SHP77 (cell line): ENCODE data around the gene SCAPER.
A peak's percentile ranks its signal among the peaks of the same experiment; 100 is the strongest.

Experiments used
- DNase-seq, 2 experiments: peaks; one replicate each; lab custom pipeline; 2025; lab: John Stamatoyannopoulos, UW

Gene SCAPER, protein sequence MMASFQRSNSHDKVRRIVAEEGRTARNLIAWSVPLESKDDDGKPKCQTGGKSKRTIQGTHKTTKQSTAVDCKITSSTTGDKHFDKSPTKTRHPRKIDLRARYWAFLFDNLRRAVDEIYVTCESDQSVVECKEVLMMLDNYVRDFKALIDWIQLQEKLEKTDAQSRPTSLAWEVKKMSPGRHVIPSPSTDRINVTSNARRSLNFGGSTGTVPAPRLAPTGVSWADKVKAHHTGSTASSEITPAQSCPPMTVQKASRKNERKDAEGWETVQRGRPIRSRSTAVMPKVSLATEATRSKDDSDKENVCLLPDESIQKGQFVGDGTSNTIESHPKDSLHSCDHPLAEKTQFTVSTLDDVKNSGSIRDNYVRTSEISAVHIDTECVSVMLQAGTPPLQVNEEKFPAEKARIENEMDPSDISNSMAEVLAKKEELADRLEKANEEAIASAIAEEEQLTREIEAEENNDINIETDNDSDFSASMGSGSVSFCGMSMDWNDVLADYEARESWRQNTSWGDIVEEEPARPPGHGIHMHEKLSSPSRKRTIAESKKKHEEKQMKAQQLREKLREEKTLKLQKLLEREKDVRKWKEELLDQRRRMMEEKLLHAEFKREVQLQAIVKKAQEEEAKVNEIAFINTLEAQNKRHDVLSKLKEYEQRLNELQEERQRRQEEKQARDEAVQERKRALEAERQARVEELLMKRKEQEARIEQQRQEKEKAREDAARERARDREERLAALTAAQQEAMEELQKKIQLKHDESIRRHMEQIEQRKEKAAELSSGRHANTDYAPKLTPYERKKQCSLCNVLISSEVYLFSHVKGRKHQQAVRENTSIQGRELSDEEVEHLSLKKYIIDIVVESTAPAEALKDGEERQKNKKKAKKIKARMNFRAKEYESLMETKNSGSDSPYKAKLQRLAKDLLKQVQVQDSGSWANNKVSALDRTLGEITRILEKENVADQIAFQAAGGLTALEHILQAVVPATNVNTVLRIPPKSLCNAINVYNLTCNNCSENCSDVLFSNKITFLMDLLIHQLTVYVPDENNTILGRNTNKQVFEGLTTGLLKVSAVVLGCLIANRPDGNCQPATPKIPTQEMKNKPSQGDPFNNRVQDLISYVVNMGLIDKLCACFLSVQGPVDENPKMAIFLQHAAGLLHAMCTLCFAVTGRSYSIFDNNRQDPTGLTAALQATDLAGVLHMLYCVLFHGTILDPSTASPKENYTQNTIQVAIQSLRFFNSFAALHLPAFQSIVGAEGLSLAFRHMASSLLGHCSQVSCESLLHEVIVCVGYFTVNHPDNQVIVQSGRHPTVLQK (N-terminal part only)

DNA sequence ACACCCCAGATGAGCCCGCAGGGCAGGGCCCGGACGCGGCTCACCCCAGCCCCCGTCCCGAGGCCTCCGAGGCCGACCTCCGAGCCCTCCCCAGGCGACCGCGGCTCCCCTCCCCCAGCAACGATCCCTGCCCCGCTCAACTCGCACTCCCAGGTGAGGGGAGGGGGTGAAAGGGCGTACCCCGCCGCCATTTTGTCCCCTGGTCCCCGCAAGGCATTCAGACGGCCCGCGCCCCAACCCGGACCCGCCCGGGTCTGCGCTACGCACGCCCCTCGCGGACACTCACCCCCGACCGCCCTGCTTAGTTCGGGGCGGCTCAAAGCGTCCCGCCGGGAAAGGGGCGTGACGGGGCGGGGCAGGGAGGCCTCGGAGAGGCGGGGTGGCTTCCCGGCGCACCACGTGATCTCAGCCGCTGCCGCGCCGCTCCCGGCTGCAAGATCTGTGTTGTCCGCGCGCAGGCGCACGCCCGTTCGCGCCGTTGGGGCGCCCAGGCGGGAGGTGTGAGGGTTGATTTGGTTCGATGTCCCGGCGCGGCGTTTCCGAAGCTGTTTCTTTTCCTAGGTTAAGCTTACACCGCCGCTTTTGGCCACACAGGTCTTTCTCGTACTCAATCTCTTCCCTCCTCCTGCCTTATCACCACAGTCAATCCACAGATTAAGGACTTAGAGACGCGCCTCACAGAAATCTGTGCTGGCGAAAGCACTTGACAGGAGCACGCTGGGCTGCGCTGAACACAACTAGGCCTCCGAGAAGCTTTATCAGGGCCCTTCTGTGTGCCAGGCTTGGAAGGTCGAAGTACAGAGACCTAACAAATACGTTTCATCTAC, at the start of gene SCAPER:
Gene SCAPER, minus strand, starts transcription at position 328 of the 827 bp plus-strand sequence. CDS start 21,523 bp downstream, outside the sequence.
- peak; percentile 79 to 91 for DNase-seq

DNA sequence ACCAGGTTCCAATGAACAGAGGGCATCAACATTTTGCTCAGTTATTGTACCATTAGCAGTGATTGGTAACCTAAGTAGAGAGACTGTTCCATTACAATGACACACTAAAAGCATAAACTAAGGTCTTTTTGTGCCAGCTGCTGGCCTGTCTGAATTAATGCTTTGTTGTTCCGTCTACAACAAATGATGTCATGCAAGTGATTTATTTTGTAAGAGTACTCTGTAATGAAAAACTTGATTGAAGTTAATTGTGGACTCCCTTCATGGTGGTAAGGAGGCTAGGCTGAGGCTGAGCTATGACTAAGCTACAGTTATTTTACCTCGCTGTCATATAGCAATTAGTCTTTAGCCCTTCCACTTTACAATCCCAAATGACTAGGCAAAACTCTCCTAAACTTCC, 49.6 kb upstream of the SCAPER start:
- no peak for DNase-seq

DNA sequence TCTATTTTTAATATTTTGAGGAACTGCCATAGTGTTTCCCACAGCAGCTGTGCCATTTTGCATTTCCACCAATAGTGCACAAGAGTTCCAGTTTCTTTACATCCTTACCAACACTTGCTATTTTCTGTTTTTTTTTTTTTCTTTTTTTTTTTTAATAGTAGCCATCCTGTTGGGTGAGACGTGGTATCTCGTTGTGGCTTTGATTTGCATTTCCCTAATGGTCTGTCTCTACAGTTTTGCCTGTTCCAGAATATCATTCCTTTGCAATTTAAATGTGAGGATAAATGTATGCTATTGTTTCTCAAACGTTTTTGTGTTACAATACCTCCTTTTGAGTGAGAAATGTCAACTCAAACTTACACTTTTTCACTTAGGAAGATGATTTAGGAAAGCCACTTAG, 48.8 kb upstream of the SCAPER start:
- DNase-seq: no peak

DNA sequence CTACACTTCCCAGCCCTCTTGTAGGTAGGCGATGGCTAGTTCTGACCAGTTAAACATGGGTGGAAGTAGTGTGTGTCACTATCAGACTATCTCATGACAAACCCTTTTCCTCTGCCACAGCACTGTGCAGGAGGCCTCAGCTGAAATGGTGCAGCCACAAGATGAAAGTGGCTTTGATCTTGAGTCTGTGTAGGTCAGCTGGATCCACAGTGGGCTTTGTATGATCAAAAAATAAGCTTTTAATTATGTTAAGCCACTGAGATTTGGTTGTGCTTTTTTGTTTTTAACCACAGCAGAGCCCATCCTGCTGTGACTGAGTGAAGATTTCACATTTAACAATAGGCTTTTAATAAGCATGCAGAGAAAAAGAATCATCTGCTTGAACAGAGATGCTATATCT, 46.1 kb upstream of the SCAPER start:
- no peak for DNase-seq

DNA sequence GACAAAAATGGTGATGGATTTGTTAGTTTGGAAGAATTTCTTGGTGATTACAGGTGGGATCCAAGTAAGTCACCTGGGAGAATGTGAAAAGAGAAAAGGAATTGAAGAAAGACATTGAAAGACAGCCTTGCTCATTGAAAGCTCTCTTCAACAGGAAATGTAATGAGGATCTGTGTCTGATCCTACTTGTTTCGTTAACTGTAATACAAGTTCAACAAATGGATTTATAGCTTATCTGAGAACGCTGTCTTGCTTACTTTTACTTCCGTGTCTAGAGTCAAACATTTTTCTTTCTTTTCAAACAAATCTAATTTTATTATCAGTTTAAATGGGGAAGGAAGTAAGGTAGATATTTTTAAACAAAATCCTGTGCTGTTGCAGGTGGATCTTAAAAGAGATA, 42.3 kb upstream of the SCAPER start:
- no peak for DNase-seq

DNA sequence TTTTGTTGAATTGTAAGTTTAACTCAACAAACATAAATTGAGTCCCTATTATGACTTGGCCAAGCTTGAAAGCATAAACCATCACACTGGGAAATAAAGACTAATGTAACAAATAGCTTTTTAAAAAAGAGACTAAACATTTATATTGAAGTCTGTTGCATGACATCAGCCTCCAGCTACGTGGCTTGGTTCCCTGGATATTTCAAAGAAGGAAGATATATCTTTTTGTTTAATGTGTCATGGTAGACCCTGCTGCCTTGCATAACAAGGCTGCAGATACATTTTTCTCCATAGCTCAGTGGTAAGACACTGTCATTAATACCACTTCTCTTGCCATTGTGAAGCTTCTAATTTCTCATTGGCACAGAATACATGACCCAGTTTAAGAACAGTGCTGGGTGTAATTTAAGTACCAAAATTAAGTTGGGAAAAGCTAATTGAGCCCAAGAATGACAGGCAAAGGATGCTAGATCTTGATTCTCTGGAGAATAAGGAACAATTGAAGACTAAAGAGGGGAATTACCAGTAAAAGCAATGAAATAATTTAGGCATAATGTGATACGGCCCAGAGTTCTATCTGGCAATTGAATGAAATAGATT, 40.5 kb upstream of the SCAPER start:
- no peak for DNase-seq

DNA sequence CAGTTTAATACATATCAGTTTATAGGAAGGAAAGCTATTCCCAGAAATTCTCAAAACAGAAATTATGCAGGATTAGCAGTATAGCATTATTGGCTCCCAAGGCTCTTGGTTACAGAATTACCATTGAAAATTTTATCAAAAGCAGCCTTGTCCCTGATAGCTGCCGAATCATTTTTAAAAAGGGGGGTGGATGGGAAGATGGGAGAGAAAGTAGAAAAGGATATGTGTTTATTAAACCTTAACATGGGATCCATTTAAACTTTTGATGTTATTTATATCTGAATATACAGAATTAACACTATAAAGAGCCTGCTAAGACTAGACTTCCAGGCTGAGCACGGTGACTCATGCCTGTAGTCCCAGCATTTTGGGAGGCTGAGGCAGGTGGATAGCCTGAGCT, 37.2 kb upstream of the SCAPER start:
- no peak for DNase-seq

DNA sequence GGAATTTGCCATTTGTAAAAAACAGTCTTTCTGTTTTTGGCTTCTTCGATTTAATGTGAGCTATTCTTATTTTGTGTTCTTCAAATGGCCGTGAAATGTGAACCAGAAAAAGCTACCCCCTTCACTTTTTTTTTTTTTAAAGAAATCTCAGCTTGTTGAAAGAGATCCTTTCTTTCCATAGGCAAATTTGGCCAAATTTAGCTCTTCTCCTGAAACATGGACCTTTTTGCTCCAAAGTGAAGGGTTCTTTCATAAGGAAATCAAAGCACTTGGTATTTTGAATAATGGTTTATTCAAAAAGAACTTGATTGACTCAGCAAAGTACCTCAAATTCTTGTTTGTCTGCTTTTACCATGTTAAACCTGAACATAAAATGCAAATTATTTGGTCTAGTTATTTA, 36.5 kb upstream of the SCAPER start:
- no peak for DNase-seq

DNA sequence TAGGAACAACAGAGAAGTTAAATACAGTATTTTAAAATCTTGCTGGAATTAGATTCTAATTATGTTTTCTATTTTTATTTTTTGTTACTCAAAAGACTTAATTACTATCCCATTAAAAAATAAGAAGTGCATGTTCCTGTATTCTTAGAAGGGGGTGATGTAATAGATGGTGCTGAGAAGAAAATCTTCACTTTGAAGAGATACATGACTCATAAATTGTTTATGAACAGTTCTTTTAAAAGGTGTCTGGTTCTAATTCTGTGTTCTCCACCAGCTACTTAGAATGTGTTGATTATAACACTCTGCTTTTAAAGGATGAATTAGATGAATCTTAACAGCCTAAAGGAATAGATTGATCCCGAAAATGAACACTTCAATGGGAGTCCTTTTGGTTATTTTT, 34.6 kb upstream of the SCAPER start:
- DNase-seq: no peak

DNA sequence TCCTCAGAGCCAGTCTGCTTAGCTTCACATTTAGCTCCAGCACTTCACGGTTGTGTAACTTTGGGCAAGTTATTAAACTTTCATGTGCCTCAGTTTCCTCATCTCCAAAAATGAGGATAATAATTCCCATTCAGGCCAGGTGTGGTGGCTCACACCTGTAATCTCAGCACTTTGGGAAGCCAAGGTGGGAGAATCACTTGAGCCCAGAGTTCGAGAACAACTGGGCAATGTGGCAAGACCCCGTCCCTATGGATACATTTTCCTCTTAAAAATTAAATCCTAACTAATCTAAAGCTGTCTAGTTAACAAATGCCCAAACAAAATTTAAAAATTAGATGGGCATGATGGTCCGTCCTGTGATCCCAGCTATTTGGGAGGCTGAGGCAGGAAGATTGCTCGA, 33.6 kb upstream of the SCAPER start:
- no peak for DNase-seq

DNA sequence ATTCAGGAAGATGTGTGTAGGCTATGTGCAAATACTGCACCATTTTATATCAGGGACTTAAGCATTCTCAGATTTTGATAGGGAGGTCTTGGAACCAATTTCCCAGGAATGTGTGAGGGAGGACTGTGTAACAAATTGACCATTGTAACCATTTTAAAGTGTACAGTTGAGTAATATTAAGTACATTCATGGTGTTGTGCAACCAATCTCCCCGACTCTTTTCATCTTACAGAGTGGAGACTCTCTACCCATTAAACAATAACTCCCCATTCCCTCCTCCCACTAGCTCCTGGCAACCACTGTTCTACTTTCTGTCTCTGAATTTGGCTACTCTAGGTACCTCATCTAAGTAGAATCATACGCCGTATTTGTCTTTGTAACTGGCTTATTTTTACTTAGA, 31.5 kb upstream of the SCAPER start:
- DNase-seq: no peak

DNA sequence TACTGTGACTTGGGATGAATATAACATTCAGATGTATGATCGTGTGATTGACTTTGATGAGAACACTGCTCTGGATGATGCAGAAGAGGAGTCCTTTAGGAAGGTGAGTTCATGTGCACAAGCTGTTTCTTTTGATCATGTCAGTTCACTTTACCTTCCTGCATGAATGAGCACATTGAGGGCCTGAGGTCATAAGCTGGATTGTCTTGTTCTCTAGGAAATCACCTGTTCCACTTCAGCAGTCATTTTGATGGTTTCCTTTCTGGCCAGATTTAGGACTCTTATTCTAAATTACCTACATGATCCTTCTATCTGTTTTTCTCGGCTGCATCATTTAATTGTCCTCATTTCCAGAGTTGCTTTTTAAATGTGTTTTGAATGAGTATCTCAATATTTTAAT, 30.5 kb upstream of the SCAPER start:
- no peak for DNase-seq

DNA sequence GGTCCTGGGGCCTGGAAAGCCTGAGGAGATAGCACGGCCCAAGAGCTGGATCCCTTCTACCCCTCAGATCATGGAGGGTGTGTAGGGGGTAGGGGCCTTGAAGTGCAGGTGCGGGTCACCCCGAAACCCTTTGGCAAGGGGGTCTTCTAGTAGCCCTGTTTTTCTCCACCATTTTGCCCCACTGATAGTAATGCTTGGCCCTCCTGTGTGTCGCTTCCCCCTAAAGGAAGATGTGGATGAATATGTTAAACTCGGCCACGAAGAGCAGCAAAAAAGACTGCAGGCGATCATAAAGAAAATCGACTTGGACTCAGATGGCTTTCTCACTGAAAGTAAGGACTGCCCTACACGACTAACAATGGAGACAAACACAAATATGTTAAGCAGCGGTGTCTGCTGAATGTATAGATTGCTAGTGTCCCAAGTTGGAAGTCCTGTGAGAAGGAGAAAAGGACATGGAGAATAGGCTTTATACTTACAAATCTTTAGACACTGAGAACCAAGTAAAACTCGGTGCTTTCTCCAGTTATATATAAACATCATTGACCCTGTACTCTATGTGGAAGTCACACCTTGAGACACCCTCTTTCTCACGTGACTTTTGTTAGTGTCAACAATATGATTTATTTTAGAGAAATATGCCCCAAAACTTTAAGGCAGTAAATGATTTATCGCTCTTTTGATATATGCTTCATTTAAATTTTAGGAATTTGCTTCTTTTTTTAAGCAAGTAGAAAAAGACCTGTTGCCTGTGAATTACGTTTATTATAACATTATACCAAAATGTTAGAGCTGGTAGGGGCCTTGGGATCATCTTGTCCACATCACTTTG, 27.2 kb upstream of the SCAPER start:
- no peak for DNase-seq

DNA sequence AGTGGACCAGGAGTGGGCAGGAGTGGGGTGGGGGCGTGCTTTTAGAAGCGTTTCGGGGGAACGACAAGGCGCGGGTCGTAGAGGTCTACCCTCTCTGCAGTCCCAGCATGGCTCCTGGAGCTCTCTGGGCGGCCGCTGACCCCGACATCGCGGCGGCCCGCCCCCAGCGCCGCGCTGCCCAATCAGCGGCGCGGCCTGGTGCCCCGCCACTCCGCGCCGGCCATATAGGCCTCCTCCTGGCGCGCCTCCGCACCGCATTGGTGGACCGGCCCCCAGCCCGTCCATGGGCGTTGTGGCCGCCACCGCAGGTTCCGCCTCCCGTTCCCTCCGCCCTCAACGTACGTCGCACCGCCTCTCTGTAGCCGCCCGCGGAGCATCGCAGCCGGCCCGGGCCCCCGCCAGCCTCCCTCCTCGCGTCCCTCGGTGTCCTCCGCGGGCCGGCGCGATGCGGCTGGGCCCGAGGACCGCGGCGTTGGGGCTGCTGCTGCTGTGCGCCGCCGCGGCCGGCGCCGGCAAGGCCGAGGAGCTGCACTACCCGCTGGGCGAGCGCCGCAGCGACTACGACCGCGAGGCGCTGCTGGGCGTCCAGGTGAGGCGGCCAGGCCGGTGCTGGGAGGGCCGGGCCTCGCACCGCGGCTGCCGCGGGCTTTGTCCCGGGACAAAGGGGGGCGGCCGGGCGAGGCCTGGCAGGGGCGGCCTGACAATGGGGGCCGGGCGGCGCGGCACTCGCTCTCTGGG, 26.4 kb upstream of the SCAPER start, which contains the start of gene RCN2:
Gene RCN2, plus strand, starts transcription at position 353 of the 738 bp plus-strand sequence. Its CDS starts 93 bp downstream, at position 446.
- peak; percentile 87 to 90 for DNase-seq

DNA sequence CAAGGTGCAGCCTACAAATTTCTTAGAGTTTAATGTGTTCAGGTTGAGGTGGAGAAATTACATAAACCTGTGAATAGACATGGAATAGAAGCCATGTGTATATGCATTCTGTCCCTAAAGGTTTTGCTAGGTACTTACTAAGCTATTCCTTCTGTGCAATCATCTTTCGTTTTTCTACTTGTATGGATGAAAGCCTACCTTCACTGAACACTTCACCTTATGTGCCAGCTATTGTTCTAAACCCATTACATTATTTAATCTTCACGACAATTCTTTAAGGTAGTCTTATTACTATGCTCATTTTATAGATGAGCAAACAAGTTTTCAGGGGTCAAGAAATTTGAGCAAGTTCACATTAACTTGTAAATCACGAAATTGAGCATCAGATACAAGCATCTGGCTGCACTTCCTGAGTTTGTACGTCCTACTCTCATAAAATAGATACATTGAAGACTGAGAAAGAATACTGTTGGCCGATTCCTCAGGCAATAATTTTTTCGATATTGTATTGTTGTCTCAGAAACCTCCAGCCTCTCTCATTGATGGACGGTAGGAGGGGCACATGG, 25.8 kb upstream of the SCAPER start:
- DNase-seq: no peak

DNA sequence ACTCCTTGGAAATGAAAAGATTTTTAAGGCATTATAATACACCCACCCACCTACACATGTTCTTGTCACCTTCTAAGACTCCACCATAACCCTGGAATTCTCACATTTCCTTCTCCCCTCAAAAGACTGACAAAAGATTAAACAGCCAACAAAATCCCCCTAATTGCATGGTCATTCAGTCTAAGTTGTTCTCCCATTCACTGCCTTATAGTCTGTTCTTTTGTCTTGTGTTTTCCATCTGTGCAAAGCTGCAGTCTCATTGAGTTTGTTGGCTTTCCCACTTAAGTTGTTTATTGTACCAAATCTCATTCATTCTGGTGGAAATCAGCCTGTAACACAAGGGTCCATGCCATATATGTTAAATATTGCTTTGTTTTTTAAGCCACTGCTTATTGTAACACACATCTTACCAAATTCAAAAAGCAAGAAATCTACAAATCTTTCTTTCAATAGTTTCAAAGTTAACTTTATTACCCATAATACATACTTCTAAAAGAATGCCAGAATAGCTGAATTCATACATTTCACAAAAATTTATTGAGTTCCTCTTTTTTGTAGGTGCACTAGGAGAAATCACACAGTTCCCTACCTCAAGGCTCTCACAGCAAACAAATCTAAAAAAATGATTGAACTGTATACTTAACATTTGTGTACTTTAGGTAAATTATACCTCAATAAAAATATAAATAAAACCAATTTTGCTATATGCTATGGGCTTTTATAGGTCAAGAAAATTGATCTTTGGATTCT, 24.0 kb upstream of the SCAPER start:
- no peak for DNase-seq

DNA sequence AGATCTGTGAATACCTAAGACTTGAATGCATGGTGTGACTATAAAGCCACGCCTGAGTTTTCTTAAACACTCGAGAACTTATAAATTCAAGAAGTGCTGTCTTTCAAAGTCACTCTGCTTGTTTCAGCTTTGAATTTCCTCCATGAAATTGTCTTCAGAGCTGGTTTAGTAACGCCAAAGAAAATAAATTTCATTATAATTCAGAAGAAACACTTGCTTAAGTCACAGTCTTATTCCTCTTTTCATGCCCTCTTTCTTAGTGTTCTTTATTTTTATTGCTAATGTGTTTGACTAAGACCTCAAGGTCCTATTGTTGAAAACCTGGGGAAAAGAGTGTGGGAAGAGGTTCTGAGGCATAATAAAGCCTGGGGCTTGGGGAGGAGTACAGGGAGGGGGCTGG, 23.1 kb upstream of the SCAPER start:
- no peak for DNase-seq

DNA sequence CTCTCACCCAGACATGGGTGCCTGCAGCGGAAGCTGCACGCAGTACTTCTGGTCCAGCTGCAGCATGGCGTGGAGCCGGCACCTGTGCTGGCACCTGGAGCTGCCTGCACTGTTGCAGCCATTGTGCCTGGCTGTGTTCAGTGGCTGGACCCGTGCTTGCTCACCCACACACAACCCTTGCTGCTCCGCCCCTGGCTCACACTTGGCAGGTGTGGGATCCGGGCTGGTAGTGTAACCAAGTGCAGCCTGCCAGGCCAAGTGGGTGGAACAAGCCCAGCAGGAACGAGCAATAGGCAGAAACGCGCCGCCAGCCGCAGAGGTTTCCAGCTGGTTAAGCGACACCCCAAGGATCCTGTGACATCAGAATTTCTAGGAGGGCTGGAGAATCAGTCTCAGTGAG, 11.2 kb upstream of the SCAPER start:
- no peak for DNase-seq
